Right kidney (tissue), 1 donor: ENCODE results near the gene PTPRR.

Experiments
- DNase-seq: peaks from one replicate; pipeline ENCODE4 v3.0.0-alpha.2; 2016

The PTPRR gene

DNA sequence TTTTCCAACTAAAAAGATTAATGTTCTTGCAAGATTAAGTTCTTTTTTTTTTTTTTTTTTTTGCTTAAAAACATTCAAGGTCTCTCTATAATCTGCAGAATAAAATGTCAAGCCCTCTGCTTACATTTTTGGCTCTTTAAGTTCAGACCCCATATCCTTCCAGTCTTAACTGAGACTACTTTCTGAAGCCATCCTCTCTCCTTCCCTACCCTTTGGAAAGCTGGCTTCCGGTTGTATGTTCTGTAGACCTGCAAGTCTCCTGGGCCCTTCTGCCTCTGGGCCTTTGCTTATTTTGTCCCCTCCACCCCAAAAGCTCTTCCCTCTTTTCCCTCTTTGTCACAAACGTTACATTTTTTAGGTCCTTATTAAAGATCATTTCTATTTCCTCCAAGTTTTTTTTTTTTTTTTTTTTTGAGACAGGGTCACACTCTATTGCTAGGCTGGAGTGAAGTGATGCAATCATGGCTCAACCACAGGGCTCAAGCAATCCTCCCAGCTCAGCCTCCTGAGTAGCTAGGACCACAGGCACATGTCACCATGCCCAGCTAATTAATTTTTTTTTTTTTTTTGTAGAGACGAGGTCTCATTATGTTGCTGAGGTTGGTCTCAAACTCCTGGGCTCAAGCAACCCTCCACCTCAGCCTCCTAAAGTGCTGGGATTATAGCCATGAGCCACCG is 329.9 kb downstream of the PTPRR start:
- DNase-seq, result no peak

DNA sequence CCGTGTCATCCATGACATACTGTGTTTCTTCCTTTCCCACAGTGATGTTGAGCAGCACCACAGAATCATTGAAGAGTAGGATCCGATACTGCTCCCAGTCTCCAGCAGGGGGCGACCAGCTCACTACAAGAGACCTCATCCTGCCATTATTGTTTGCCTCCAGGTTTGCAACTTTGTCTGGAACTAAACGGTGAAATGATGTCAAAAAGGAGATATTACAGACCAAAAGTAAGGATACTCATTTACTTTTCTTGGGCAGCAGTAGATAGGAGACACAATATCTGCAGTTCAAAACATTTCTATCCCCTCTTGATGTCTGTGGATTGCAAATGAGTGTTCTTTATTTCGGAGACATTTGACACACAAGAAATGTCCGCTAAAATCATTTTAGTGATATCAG is 330.5 kb downstream of the PTPRR start:
- peak; percentile 33 for DNase-seq
